ENCODE results near the gene CCDC174.

CCDC174 gene

DNA sequence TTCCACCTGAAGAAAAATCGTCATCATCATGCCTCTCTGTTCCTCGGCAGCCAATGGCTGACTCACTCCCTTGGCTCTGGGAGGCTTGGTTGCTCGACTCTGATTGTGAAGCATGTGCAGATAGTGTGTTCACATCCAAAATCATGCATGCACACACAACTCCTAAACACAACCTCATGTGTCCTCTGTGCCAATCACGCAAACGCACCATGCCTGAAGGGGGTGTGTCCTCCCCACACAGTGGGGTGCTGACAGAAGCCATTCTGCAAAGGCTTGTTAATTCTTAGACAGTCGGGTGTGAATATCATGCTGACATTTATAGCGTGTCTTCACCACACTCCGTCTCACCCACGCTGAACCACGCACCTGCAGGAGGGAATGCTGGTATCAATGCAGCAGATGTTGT, 11.4 kb upstream of the CCDC174 start:
- no peak overlapping the region for H3K4me2 ChIP-seq (ENCODE audit: low read depth, low read length, poor library complexity, severe bottlenecking)
- H3K4me1 ChIP-seq (ENCODE audit: insufficient read depth, low read length, poor library complexity, severe bottlenecking) = no peaks in the 10 kb centered on the region
- H3K79me2 ChIP-seq (ENCODE audit: insufficient read depth, low read length) = no peaks in the 10 kb centered on the region
- H3K27me3 ChIP-seq (ENCODE audit: insufficient read depth, low read length, poor library complexity, severe bottlenecking) = peaks cover 6% of the 10 kb centered on the region
- no peaks in the 10 kb centered on the region for H3K9me2 ChIP-seq (replicated peaks; ENCODE audit: low read depth, low read length)
- H3F3A ChIP-seq (ENCODE audit: low read depth) = no peaks in the 10 kb centered on the region
- TF ChIP-seq, protein P1, sequence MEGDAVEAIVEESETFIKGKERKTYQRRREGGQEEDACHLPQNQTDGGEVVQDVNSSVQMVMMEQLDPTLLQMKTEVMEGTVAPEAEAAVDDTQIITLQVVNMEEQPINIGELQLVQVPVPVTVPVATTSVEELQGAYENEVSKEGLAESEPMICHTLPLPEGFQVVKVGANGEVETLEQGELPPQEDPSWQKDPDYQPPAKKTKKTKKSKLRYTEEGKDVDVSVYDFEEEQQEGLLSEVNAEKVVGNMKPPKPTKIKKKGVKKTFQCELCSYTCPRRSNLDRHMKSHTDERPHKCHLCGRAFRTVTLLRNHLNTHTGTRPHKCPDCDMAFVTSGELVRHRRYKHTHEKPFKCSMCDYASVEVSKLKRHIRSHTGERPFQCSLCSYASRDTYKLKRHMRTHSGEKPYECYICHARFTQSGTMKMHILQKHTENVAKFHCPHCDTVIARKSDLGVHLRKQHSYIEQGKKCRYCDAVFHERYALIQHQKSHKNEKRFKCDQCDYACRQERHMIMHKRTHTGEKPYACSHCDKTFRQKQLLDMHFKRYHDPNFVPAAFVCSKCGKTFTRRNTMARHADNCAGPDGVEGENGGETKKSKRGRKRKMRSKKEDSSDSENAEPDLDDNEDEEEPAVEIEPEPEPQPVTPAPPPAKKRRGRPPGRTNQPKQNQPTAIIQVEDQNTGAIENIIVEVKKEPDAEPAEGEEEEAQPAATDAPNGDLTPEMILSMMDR (conservative IDR thresholded peaks at IDR 0.05; ENCODE audit: low read length) = no peak
- TF ChIP-seq EZH2phosphoT487 (IDR thresholded peaks at IDR 0.05; ENCODE audit: borderline replicate concordance) = no peak
- H3K9me3 ChIP-seq (ENCODE audit: insufficient read depth, low read depth, low read length) = no peaks in the 10 kb centered on the region
- H3K4me3 ChIP-seq (ENCODE audit: low read length, poor library complexity, severe bottlenecking) = no peak overlapping the region
- no peak overlapping the region for H3K9ac ChIP-seq (ENCODE audit: low read depth, low read length, poor library complexity, severe bottlenecking)
- H3K36me3 ChIP-seq (ENCODE audit: insufficient read depth, low read length) = no peaks in the 10 kb centered on the region
- H2AFZ ChIP-seq (ENCODE audit: low read length) = no peak overlapping the region
- H4K20me1 ChIP-seq (ENCODE audit: insufficient read depth, low read length, poor library complexity, severe bottlenecking) = no peaks in the 10 kb centered on the region

DNA sequence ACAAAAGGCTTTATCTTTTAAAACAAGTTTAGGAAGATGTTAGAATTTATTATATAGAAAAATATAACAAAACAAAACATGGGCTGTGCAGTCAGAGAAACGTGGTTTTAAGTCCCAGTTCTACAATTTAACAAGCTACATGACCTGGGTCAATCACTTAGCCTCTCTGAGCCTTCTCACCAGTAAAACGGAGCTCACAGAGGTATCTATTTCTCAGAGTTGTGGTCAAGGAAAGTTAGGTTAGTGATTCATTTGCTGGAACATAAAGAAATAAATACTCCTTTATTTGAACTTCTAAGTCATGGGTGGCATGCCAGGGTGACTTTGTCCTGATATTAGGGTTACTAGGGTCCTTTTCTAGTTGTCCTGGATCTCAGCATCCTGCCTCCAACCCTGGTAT, 10.8 kb upstream of the CCDC174 start:
- TF ChIP-seq, protein P1 (conservative IDR thresholded peaks at IDR 0.05; ENCODE audit: low read length) = no peak
- TF ChIP-seq EZH2phosphoT487 (IDR thresholded peaks at IDR 0.05; ENCODE audit: borderline replicate concordance) = no peak
- no peaks in the 10 kb centered on the region for H3K36me3 ChIP-seq (ENCODE audit: insufficient read depth, low read length)
- H3K4me2 ChIP-seq (ENCODE audit: low read depth, low read length, poor library complexity, severe bottlenecking) = no peak overlapping the region
- no peaks in the 10 kb centered on the region for H4K20me1 ChIP-seq (ENCODE audit: insufficient read depth, low read length, poor library complexity, severe bottlenecking)
- no peak overlapping the region for H2AFZ ChIP-seq (ENCODE audit: low read length)
- no peaks in the 10 kb centered on the region for H3K9me2 ChIP-seq (replicated peaks; ENCODE audit: low read depth, low read length)
- no peaks in the 10 kb centered on the region for H3F3A ChIP-seq (ENCODE audit: low read depth)
- H3K79me2 ChIP-seq (ENCODE audit: insufficient read depth, low read length) = no peaks in the 10 kb centered on the region
- H3K27me3 ChIP-seq (ENCODE audit: insufficient read depth, low read length, poor library complexity, severe bottlenecking) = peaks cover 6% of the 10 kb centered on the region
- H3K4me1 ChIP-seq (ENCODE audit: insufficient read depth, low read length, poor library complexity, severe bottlenecking) = no peaks in the 10 kb centered on the region
- H3K9me3 ChIP-seq (ENCODE audit: insufficient read depth, low read depth, low read length) = no peaks in the 10 kb centered on the region
- H3K4me3 ChIP-seq (ENCODE audit: low read length, poor library complexity, severe bottlenecking) = no peak overlapping the region
- no peak overlapping the region for H3K9ac ChIP-seq (ENCODE audit: low read depth, low read length, poor library complexity, severe bottlenecking)

DNA sequence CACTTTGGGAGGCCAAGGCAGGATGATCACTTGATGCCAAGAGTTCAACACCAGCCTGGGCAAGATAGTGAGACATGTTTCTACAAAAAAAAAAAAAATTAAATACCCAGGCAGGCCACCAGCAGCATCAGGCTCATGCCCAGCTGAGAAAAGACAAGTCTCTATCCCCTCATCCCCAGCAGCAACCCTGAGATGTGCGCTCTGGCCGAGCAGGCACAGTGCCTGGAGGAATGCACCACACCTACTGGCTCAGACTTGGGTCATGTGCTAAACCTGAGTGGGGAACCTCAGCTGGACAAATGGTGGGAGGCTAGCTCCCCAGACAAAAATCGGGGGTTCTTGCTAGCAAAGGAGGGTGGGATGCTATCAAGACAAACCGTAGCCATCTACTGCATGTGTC, 10.2 kb upstream of the CCDC174 start:
- Histone ChIP-seq H3K27me3 (ENCODE audit: insufficient read depth, low read length, poor library complexity, severe bottlenecking) (peaks cover 6% of the 10 kb centered on the region), H3F3A (ENCODE audit: low read depth) (no peaks in the 10 kb centered on the region), H2AFZ (ENCODE audit: low read length) (no peak overlapping the region), H3K9me2 (replicated peaks; ENCODE audit: low read depth, low read length) (no peaks in the 10 kb centered on the region), H3K9ac (ENCODE audit: low read depth, low read length, poor library complexity, severe bottlenecking) (no peak overlapping the region), H4K20me1 (ENCODE audit: insufficient read depth, low read length, poor library complexity, severe bottlenecking) (no peaks in the 10 kb centered on the region), H3K9me3 (ENCODE audit: insufficient read depth, low read depth, low read length) (no peaks in the 10 kb centered on the region), H3K4me1 (ENCODE audit: insufficient read depth, low read length, poor library complexity, severe bottlenecking) (peaks cover 5% of the 10 kb centered on the region), H3K36me3 (ENCODE audit: insufficient read depth, low read length) (no peaks in the 10 kb centered on the region), H3K4me3 (ENCODE audit: low read length, poor library complexity, severe bottlenecking) (no peak overlapping the region), H3K79me2 (ENCODE audit: insufficient read depth, low read length) (no peaks in the 10 kb centered on the region), H3K4me2 (ENCODE audit: low read depth, low read length, poor library complexity, severe bottlenecking) (no peak overlapping the region)
- no peak for TF ChIP-seq EZH2phosphoT487 (IDR thresholded peaks at IDR 0.05; ENCODE audit: borderline replicate concordance)
- TF ChIP-seq, protein P1 (conservative IDR thresholded peaks at IDR 0.05; ENCODE audit: low read length) = no peak

Measured in Loucy (cell line).